Mesendoderm (in vitro differentiated cells): ENCODE measurements around the gene ZNF597.

Experiments used
- DNase-seq: peaks from one replicate; pipeline ENCODE4 v3.0.0; 2013
- H2AK5ac ChIP-seq: 2 replicates; pipeline ENCODE4 v1.6.1; 2013; ENCODE audit warnings: low read length, inconsistent platforms
- H2BK120ac ChIP-seq: 2 replicates; pipeline ENCODE4 v1.6.1; 2013; ENCODE audit warnings: low read depth, mild to moderate bottlenecking, low read length, moderate library complexity, mixed read lengths
- H2BK15ac ChIP-seq: replicated peaks from 2 replicates; pipeline ENCODE4 v1.6.1; 2013; ENCODE audit warnings: low read depth, mild to moderate bottlenecking, moderate library complexity
- H2BK5ac ChIP-seq: 2 replicates; pipeline ENCODE4 v1.6.1; 2013; ENCODE audit warnings: low read length, inconsistent platforms
- H3K18ac ChIP-seq: 2 replicates; pipeline ENCODE4 v1.6.1; 2013; ENCODE audit warnings: mild to moderate bottlenecking, low read length, mixed read lengths
- H3K23ac ChIP-seq: one replicate; pipeline ENCODE4 v1.6.1; 2013; ENCODE audit warnings: low read length
- H3K27ac ChIP-seq: 2 replicates; pipeline ENCODE4 v1.5.1; 2013; ENCODE audit warnings: low read depth, mild to moderate bottlenecking, inconsistent platforms, low read length, moderate library complexity
- H3K27me3 ChIP-seq: 2 replicates; pipeline ENCODE4 v1.6.1; 2013; ENCODE audit warnings: low read length, control low read depth, mild to moderate bottlenecking, inconsistent platforms; ENCODE audit not compliant: insufficient read depth, poor library complexity
- H3K36me3 ChIP-seq: 2 replicates; pipeline ENCODE4 v1.6.1; 2013; ENCODE audit warnings: low read length, inconsistent platforms; ENCODE audit not compliant: control insufficient read depth, insufficient read depth
- H3K4ac ChIP-seq: one replicate; pipeline ENCODE4 v1.6.1; 2013; ENCODE audit warnings: low read depth, mild to moderate bottlenecking, low read length, moderate library complexity
- H3K4me1 ChIP-seq: 2 replicates; pipeline ENCODE4 v1.6.1; 2013; ENCODE audit warnings: low read depth, low read length, inconsistent platforms; ENCODE audit not compliant: control insufficient read depth
- H3K4me2 ChIP-seq: 2 replicates; pipeline ENCODE4 v1.6.1; 2013; ENCODE audit warnings: low read length
- H3K4me3 ChIP-seq: 2 replicates; pipeline ENCODE4 v1.5.1; 2013; ENCODE audit warnings: mild to moderate bottlenecking, low read length
- H3K56ac ChIP-seq: one replicate; pipeline ENCODE4 v1.6.1; 2013; ENCODE audit warnings: low read length
- H3K79me1 ChIP-seq: 2 replicates; pipeline ENCODE4 v1.6.1; 2013; ENCODE audit warnings: low read length, inconsistent platforms
- H3K79me2 ChIP-seq: 2 replicates; pipeline ENCODE4 v1.6.1; 2013; ENCODE audit warnings: mild to moderate bottlenecking, low read length; ENCODE audit not compliant: control insufficient read depth, insufficient read depth
- H3K9ac ChIP-seq: 2 replicates; pipeline ENCODE4 v1.6.1; 2013; ENCODE audit warnings: low read length, inconsistent platforms
- H4K5ac ChIP-seq: one replicate; pipeline ENCODE4 v1.6.1; 2013; ENCODE audit warnings: low read length
- H4K8ac ChIP-seq: one replicate; pipeline ENCODE4 v1.6.1; 2013; ENCODE audit warnings: low read depth, mild to moderate bottlenecking, control low read depth, low read length, moderate library complexity
- WGBS: extraction: QIAGEN DNeasy Blood & Tissue Kit; methylation state at CpG from one replicate; pipeline ENCODE4 v1.1.7; 2013; ENCODE audit warnings: low lambda C conversion rate, missing lambda C conversion rate; ENCODE audit not compliant: insufficient coverage; ENCODE audit errors: extremely low coverage; 5-methylcytosine and 5-hydroxymethylcytosine counted together

The ZNF597 gene

GRCh38 chr16:3471518-3472176 is 28.3 kb upstream of the ZNF597 start:
- Histone ChIP-seq H3K79me1 (peaks cover 32% of the 10 kb centered on the region), H3K36me3 (no peaks in the 10 kb centered on the region), H3K27ac (no peak overlapping the region), H4K8ac (no peak overlapping the region), H3K4ac (no peak overlapping the region), H3K4me2 (no peak overlapping the region), H3K56ac (no peak overlapping the region), H2AK5ac (no peak overlapping the region), H4K5ac (no peak overlapping the region), H3K4me3 (no peak overlapping the region), H2BK15ac (no peak overlapping the region), H3K27me3 (no peaks in the 10 kb centered on the region), H3K23ac (no peak overlapping the region), H3K9ac (no peak overlapping the region), H2BK5ac (no peak overlapping the region), H2BK120ac (no peak overlapping the region), H3K79me2 (peaks cover 59% of the 10 kb centered on the region), H3K18ac (no peak overlapping the region), H3K4me1 (peaks cover 3% of the 10 kb centered on the region)
- no CpG with 5 or more reads among the region's 20 CpGs for WGBS
- no peak for DNase-seq

- Histone ChIP-seq H2BK15ac (no peak overlapping the region), H3K9ac (no peak overlapping the region), H4K8ac (no peak overlapping the region), H4K5ac (no peak overlapping the region), H3K27ac (no peak overlapping the region), H3K56ac (no peak overlapping the region), H3K23ac (no peak overlapping the region), H3K36me3 (no peaks in the 10 kb centered on the region), H2BK5ac (no peak overlapping the region), H3K4me1 (peaks cover 3% of the 10 kb centered on the region), H2BK120ac (no peak overlapping the region), H3K27me3 (no peaks in the 10 kb centered on the region), H3K4me2 (no peak overlapping the region), H3K79me1 (peaks cover 38% of the 10 kb centered on the region), H3K79me2 (peaks cover 68% of the 10 kb centered on the region), H3K18ac (no peak overlapping the region), H3K4me3 (no peak overlapping the region), H3K4ac (no peak overlapping the region), H2AK5ac (no peak overlapping the region)
- no peak for DNase-seq
- no CpG with 5 or more reads among the region's 9 CpGs for WGBS
These were observed 27.4 kb upstream of the ZNF597 start for GRCh38 chr16:3470723-3471122.

- Histone ChIP-seq H4K8ac (no peak overlapping the region), H3K36me3 (no peaks in the 10 kb centered on the region), H3K4me3 (no peak overlapping the region), H4K5ac (no peak overlapping the region), H3K23ac (no peak overlapping the region), H3K27ac (peak overlapping the region; percentile 16), H3K4me1 (peaks cover 3% of the 10 kb centered on the region), H3K56ac (no peak overlapping the region), H3K18ac (no peak overlapping the region), H3K4me2 (no peak overlapping the region), H3K4ac (no peak overlapping the region), H3K27me3 (no peaks in the 10 kb centered on the region), H3K79me1 (peaks cover 41% of the 10 kb centered on the region), H2BK15ac (no peak overlapping the region), H2BK5ac (no peak overlapping the region), H2AK5ac (no peak overlapping the region), H3K79me2 (peaks cover 75% of the 10 kb centered on the region), H2BK120ac (no peak overlapping the region), H3K9ac (no peak overlapping the region)
- DNase-seq = no peak
- no CpG with 5 or more reads among the region's 7 CpGs for WGBS
These were observed 26.4 kb upstream of the ZNF597 start for GRCh38 chr16:3469736-3470135.

- peaks cover 80% of the 10 kb centered on the region for H3K79me2 ChIP-seq
- no peak overlapping the region for H3K18ac ChIP-seq
- H3K23ac ChIP-seq = no peak overlapping the region
- H4K8ac ChIP-seq = no peak overlapping the region
- H3K36me3 ChIP-seq = no peaks in the 10 kb centered on the region
- peaks cover 35% of the 10 kb centered on the region for H3K79me1 ChIP-seq
- no peak overlapping the region for H3K4me3 ChIP-seq
- H2AK5ac ChIP-seq = no peak overlapping the region
- H3K56ac ChIP-seq = no peak overlapping the region
- no peak overlapping the region for H3K4ac ChIP-seq
- no peak overlapping the region for H2BK120ac ChIP-seq
- H3K27me3 ChIP-seq = no peaks in the 10 kb centered on the region
- WGBS = no CpG with 5 or more reads among the region's 15 CpGs
- H3K9ac ChIP-seq = no peak overlapping the region
- no peak overlapping the region for H2BK5ac ChIP-seq
- DNase-seq = peak; percentile 53
- H2BK15ac ChIP-seq = no peak overlapping the region
- no peak overlapping the region for H3K4me2 ChIP-seq
- no peak overlapping the region for H4K5ac ChIP-seq
- peaks cover 3% of the 10 kb centered on the region for H3K4me1 ChIP-seq
- H3K27ac ChIP-seq = no peak overlapping the region
These were observed 25.2 kb upstream of the ZNF597 start for GRCh38 chr16:3468501-3468900.

GRCh38 chr16:3467921-3468320 is 24.6 kb upstream of the ZNF597 start:
- peak; percentile 28 for DNase-seq
- H4K8ac ChIP-seq = no peak overlapping the region
- H3K23ac ChIP-seq = no peak overlapping the region
- no peak overlapping the region for H3K18ac ChIP-seq
- no peaks in the 10 kb centered on the region for H3K36me3 ChIP-seq
- no peaks in the 10 kb centered on the region for H3K27me3 ChIP-seq
- no peak overlapping the region for H2BK5ac ChIP-seq
- no peak overlapping the region for H3K4me2 ChIP-seq
- H3K4ac ChIP-seq = no peak overlapping the region
- no peak overlapping the region for H4K5ac ChIP-seq
- peaks cover 82% of the 10 kb centered on the region for H3K79me2 ChIP-seq
- H3K56ac ChIP-seq = no peak overlapping the region
- H3K79me1 ChIP-seq = peaks cover 36% of the 10 kb centered on the region
- H3K27ac ChIP-seq = no peak overlapping the region
- peaks cover 3% of the 10 kb centered on the region for H3K4me1 ChIP-seq
- no peak overlapping the region for H2BK15ac ChIP-seq
- no peak overlapping the region for H2AK5ac ChIP-seq
- H2BK120ac ChIP-seq = no peak overlapping the region
- H3K9ac ChIP-seq = no peak overlapping the region
- WGBS = no CpG with 5 or more reads among the region's 4 CpGs
- no peak overlapping the region for H3K4me3 ChIP-seq

- Histone ChIP-seq H2BK15ac (no peak overlapping the region), H3K27me3 (no peaks in the 10 kb centered on the region), H3K23ac (no peak overlapping the region), H2BK5ac (no peak overlapping the region), H2BK120ac (no peak overlapping the region), H3K79me1 (peaks cover 40% of the 10 kb centered on the region), H3K36me3 (no peaks in the 10 kb centered on the region), H3K4me2 (no peak overlapping the region), H4K5ac (no peak overlapping the region), H3K4ac (no peak overlapping the region), H4K8ac (no peak overlapping the region), H3K18ac (no peak overlapping the region), H2AK5ac (no peak overlapping the region), H3K4me1 (peaks cover 3% of the 10 kb centered on the region), H3K56ac (no peak overlapping the region), H3K79me2 (peaks cover 85% of the 10 kb centered on the region), H3K9ac (no peak overlapping the region), H3K27ac (no peak overlapping the region), H3K4me3 (no peak overlapping the region)
- DNase-seq = no peak
- no CpG with 5 or more reads among the region's 8 CpGs for WGBS
These were observed 23.9 kb upstream of the ZNF597 start for GRCh38 chr16:3467182-3467581.
